Neural progenitor cell (in vitro differentiated cells): Measurements from ENCODE around the gene EVI5L. TPM values are rescaled to one million over a fixed set of nuclear protein-coding genes. Genes with fewer than 3 reads are reported as not detected.

Source experiments
- DNase-seq: peaks from one replicate; pipeline ENCODE4 v3.0.0-alpha.2; 2016; ENCODE audit warnings: low spot score
- H2AFZ ChIP-seq: fragments of 200-600 bp; sonication (generic); replicated peaks from 2 replicates; pipeline ENCODE4 v1.6.1; 2016; ENCODE audit warnings: antibody characterized with exemption
- H3F3A ChIP-seq: fragments of 200-600 bp; sonication (generic); 2 replicates; pipeline ENCODE4 v1.6.1; 2016; ENCODE audit warnings: antibody characterized with exemption, low read depth
- H3K27ac ChIP-seq: fragments of 200-600 bp; sonication (generic); 2 replicates; pipeline ENCODE4 v1.5.1; 2016; ENCODE audit warnings: mild to moderate bottlenecking
- H3K27me3 ChIP-seq: fragments of 200-600 bp; sonication (generic); 2 replicates; pipeline ENCODE4 v1.6.1; 2016; ENCODE audit warnings: mild to moderate bottlenecking, moderate library complexity
- H3K36me3 ChIP-seq: fragments of 200-600 bp; sonication (generic); 2 replicates; pipeline ENCODE4 v1.5.1; 2016
- H3K4me1 ChIP-seq: fragments of 200-600 bp; sonication (generic); 2 replicates; pipeline ENCODE4 v1.6.1; 2016; ENCODE audit warnings: mixed run types
- H3K4me2 ChIP-seq: fragments of 200-600 bp; sonication (generic); 2 replicates; pipeline ENCODE4 v1.6.1; 2016
- H3K4me3 ChIP-seq: fragments of 200-600 bp; sonication (generic); 2 replicates; pipeline ENCODE4 v1.5.1; 2016
- H3K79me2 ChIP-seq: fragments of 200-600 bp; sonication (generic); 2 replicates; pipeline ENCODE4 v1.6.1; 2016; ENCODE audit warnings: low read depth
- H3K9ac ChIP-seq: fragments of 200-600 bp; sonication (generic); 2 replicates; pipeline ENCODE4 v1.6.1; 2016
- H3K9me3 ChIP-seq: fragments of 200-600 bp; sonication (generic); 2 replicates; pipeline ENCODE4 v1.5.1; 2016; ENCODE audit warnings: low read depth
- H4K20me1 ChIP-seq: fragments of 200-600 bp; sonication (generic); 2 replicates; pipeline ENCODE4 v1.6.1; 2016; ENCODE audit warnings: low read depth
- H3K27ac Mint-ChIP-seq: 3 replicates; pipeline ENCODE4 v1.8.0; 2021; ENCODE audit warnings: mixed read lengths
- H3K27me3 Mint-ChIP-seq: 2 replicates; pipeline ENCODE4 v1.8.0; 2022; ENCODE audit warnings: low read depth, mild to moderate bottlenecking, inconsistent platforms, moderate library complexity, mixed read lengths; ENCODE audit not compliant: insufficient read depth
- H3K36me3 Mint-ChIP-seq: 3 replicates; pipeline ENCODE4 v1.8.0; 2021; ENCODE audit warnings: mixed read lengths
- H3K4me1 Mint-ChIP-seq: 3 replicates; pipeline ENCODE4 v1.8.0; 2021; ENCODE audit warnings: mixed read lengths
- H3K4me3 Mint-ChIP-seq: 3 replicates; pipeline ENCODE4 v1.8.0; 2021; ENCODE audit warnings: mild to moderate bottlenecking, moderate library complexity, mixed read lengths
- H3K9me3 Mint-ChIP-seq: 3 replicates; pipeline ENCODE4 v1.8.0; 2020; ENCODE audit warnings: mixed read lengths
- EZH2 ChIP-seq: fragments of 200-600 bp; sonication (generic); IDR thresholded peaks from 2 replicates; pipeline ENCODE4 v1.6.1; 2017; ENCODE audit warnings: antibody characterized with exemption, mild to moderate bottlenecking, moderate library complexity
- EZH2phosphoT487 ChIP-seq: fragments of 200-600 bp; sonication (generic); IDR thresholded peaks from 2 replicates; pipeline ENCODE4 v1.6.1; 2017; ENCODE audit warnings: antibody characterized with exemption
- total RNA-seq: library from RNA; depleted of rRNA; stranded (reverse); fragments of >200 nt; gene quantifications from 2 replicates; pipeline ENCODE4 v1.2.3, GENCODE V29; 2015; ENCODE audit warnings: low replicate concordance
- TF ChIP-seq, protein P1 (sequence below): fragments of 200-600 bp; sonication (generic); IDR thresholded peaks from 2 replicates; pipeline ENCODE4 v1.5.1; 2017; ENCODE audit warnings: antibody characterized with exemption, mild to moderate bottlenecking

The EVI5L gene
- total RNA-seq, 1 donor from 2014 or later, result 4.1 TPM

DNA sequence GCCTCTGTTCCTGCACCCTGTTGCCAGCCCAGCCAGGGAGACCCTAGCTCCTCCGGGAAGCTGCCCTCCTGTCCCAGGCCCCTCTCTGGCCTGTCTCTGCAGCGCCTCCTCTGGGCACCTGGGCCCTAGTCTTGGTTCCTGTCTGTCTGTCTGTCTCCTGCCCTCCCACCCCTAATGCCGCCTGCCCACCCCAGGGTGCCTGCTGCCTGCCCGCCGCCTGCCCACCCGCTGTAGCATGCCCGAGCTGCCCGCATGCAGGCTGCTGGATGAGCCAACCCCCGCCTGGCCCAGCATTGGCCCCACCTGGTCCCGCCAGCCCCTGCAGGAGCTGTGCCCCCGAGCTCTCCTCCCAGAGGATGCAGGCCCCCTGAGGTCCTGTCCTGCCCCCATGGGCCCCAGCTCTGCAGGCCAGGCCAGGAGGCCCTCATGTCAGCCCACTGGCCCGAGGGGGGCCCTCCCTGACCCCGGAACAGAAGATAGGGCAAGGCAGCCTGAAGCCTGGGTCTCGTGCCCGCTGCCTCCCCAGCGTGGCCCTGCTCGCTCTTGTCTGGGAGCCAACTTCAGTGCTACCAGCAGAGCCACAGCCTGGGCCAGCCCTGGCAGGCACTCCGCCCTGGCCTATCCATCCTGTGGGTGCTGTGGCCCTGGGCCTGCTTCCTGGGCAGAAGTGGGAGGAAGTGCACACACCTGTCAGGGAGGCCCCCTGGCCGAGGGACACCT lies 78.9 kb downstream of the EVI5L start:
- H3K4me3 Mint-ChIP-seq, result no peak overlapping the region
- H3K36me3 Mint-ChIP-seq, result peaks cover 14% of the 10 kb centered on the region
- no peaks in the 10 kb centered on the region for H3F3A ChIP-seq
- TF ChIP-seq EZH2phosphoT487 (no peak), EZH2 (no peak)
- H3K27me3 Mint-ChIP-seq, result peaks cover 5% of the 10 kb centered on the region
- no peak overlapping the region for H3K27ac Mint-ChIP-seq
- H3K4me1 Mint-ChIP-seq, result peaks cover 12% of the 10 kb centered on the region
- peaks cover 37% of the 10 kb centered on the region for H3K79me2 ChIP-seq
- no peaks in the 10 kb centered on the region for H3K9me3 ChIP-seq
- peaks cover 5% of the 10 kb centered on the region for H3K27me3 ChIP-seq
- no peaks in the 10 kb centered on the region for H3K36me3 ChIP-seq
- no peaks in the 10 kb centered on the region for H3K9me3 Mint-ChIP-seq
- H3K4me2 ChIP-seq, result no peak overlapping the region
- H3K27ac ChIP-seq, result no peak overlapping the region
- peaks cover 65% of the 10 kb centered on the region for H4K20me1 ChIP-seq
- no peak overlapping the region for H2AFZ ChIP-seq
- no peak for DNase-seq
- H3K4me1 ChIP-seq, result peaks cover 7% of the 10 kb centered on the region
- no peak overlapping the region for H3K4me3 ChIP-seq
- H3K9ac ChIP-seq, result no peak overlapping the region

DNA sequence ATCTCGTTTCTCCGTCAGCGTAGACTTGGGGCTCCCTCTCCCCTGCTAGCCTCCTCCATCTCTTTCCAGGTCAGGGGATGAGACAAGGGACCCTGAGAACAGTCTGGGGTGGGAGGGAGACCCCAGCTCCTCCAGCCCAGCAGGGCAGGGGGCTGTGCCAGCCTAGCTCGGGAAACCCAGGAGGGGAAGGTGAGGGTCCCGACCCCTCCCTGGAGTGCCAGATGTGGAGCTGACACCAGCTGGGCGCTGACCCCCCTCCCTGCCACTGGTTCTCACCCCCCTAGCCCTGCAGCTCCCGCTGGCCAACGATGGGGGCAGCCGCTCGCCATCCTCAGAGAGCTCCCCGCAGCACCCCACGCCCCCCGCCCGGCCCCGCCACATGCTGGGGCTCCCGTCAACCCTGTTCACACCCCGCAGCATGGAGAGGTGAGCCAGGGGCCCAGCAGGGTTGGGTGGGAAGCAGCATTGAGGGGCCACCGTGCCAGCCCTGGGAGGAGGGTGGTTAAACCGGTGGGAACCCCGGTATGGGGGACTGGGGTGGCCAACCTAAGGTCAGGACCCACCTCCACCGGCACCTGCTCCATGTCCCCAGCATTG lies 79.6 kb downstream of the EVI5L start:
- Histone ChIP-seq H3K36me3 (no peaks in the 10 kb centered on the region), H3K27ac (no peak overlapping the region), H3F3A (no peaks in the 10 kb centered on the region), H3K4me2 (no peak overlapping the region), H3K9me3 (no peaks in the 10 kb centered on the region), H2AFZ (no peak overlapping the region), H3K4me1 (peaks cover 4% of the 10 kb centered on the region), H4K20me1 (peaks cover 66% of the 10 kb centered on the region), H3K27me3 (peaks cover 12% of the 10 kb centered on the region), H3K79me2 (peaks cover 32% of the 10 kb centered on the region), H3K4me3 (no peak overlapping the region), H3K9ac (no peak overlapping the region)
- no peaks in the 10 kb centered on the region for H3K9me3 Mint-ChIP-seq
- DNase-seq, result no peak
- H3K36me3 Mint-ChIP-seq, result peaks cover 14% of the 10 kb centered on the region
- H3K4me3 Mint-ChIP-seq, result no peak overlapping the region
- H3K27ac Mint-ChIP-seq, result no peak overlapping the region
- H3K4me1 Mint-ChIP-seq, result peaks cover 10% of the 10 kb centered on the region
- H3K27me3 Mint-ChIP-seq, result peaks cover 6% of the 10 kb centered on the region
- TF ChIP-seq EZH2phosphoT487 (no peak), EZH2 (no peak)
- TF ChIP-seq, protein P1, sequence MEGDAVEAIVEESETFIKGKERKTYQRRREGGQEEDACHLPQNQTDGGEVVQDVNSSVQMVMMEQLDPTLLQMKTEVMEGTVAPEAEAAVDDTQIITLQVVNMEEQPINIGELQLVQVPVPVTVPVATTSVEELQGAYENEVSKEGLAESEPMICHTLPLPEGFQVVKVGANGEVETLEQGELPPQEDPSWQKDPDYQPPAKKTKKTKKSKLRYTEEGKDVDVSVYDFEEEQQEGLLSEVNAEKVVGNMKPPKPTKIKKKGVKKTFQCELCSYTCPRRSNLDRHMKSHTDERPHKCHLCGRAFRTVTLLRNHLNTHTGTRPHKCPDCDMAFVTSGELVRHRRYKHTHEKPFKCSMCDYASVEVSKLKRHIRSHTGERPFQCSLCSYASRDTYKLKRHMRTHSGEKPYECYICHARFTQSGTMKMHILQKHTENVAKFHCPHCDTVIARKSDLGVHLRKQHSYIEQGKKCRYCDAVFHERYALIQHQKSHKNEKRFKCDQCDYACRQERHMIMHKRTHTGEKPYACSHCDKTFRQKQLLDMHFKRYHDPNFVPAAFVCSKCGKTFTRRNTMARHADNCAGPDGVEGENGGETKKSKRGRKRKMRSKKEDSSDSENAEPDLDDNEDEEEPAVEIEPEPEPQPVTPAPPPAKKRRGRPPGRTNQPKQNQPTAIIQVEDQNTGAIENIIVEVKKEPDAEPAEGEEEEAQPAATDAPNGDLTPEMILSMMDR, result no peak

DNA sequence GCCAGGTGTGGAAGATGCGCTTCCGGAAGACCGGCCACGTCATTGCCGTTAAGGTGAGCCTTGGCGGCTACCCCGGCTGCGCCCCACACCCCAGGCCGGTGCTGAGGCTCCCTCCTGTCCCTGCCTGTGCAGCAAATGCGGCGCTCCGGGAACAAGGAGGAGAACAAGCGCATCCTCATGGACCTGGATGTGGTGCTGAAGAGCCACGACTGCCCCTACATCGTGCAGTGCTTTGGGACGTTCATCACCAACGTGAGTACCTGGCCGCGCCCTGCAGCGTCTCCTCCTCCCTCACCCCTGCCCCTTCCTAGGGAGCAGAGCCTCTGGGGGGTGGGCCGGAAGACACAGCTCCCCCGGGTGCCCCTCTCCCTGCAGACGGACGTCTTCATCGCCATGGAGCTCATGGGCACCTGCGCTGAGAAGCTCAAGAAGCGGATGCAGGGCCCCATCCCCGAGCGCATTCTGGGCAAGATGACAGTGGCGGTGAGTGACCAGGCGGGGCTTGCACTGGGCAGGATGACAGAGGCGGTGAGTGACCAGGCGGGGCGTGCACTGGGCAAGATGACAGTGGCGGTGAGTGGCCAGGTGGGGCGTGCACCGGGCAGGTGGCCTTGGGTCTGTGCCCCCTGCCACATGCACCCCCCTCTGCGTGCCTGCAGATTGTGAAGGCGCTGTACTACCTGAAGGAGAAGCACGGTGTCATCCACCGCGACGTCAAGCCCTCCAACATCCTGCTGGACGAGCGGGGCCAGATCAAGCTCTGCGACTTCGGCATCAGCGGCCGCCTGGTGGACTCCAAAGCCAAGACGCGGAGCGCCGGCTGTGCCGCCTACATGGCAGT lies 80.5 kb downstream of the EVI5L start:
- H3F3A ChIP-seq, result peaks cover 3% of the 10 kb centered on the region
- H4K20me1 ChIP-seq, result peaks cover 58% of the 10 kb centered on the region
- H3K9ac ChIP-seq, result no peak overlapping the region
- H3K27ac ChIP-seq, result no peak overlapping the region
- H3K79me2 ChIP-seq, result peaks cover 22% of the 10 kb centered on the region
- H3K9me3 ChIP-seq, result no peaks in the 10 kb centered on the region
- Mint-ChIP-seq H3K4me3 (no peak overlapping the region), H3K36me3 (peaks cover 13% of the 10 kb centered on the region), H3K27ac (no peak overlapping the region), H3K4me1 (peaks cover 4% of the 10 kb centered on the region), H3K27me3 (peaks cover 16% of the 10 kb centered on the region), H3K9me3 (no peaks in the 10 kb centered on the region)
- no peaks in the 10 kb centered on the region for H3K4me1 ChIP-seq
- H3K4me3 ChIP-seq, result no peak overlapping the region
- H3K4me2 ChIP-seq, result no peak overlapping the region
- H2AFZ ChIP-seq, result no peak overlapping the region
- no peaks in the 10 kb centered on the region for H3K36me3 ChIP-seq
- peaks cover 21% of the 10 kb centered on the region for H3K27me3 ChIP-seq
- DNase-seq, result no peak
- TF ChIP-seq, protein P1, result no peak
- TF ChIP-seq EZH2phosphoT487 (no peak), EZH2 (no peak)
